Right lobe of liver (tissue), 4 donors: ENCODE results near the gene PCCA.

Experiments
- CTCF ChIP-seq, 4 donors: fragments of 200-600 bp in 3 of 4; fragments of 450-650 bp in 1 of 4; IDR thresholded peaks; one replicate each; pipeline versions ENCODE4 v1.5.1 to v1.8.0; 2016 to 2022; ENCODE audit warnings: antibody characterized with exemption in 4 of 4, mild to moderate bottlenecking in 2 of 4
- POLR2A ChIP-seq: fragments of 450-650 bp; IDR thresholded peaks from one replicate; pipeline ENCODE4 v1.6.1; 2017; ENCODE audit warnings: antibody characterized with exemption, mild to moderate bottlenecking
- donor health status: DM: no; HTN: no; CAD: no.
- donor health status: DM: no; HTN: no; CAD: no.
- donor health status: DM: no; HTN: yes; CAD: no.

GRCh38 chr13:100365680-100366079 lies 276.8 kb downstream of the PCCA start:
- TF ChIP-seq CTCF (IDR thresholded peaks at IDR 0.05) (no peak), POLR2A (no peak)
